Activated CD8-positive, alpha-beta memory T cell treated with anti-CD3 and anti-CD28 coated beads, Interleukin-2, amount 50 U/mL, for 1 hour (primary cell): Measurements from ENCODE around the gene SLC46A3.
"Not testable (repeated sequence)": the region's sequence is repeated elsewhere in the genome, so short reads cannot be mapped to it uniquely, and the experiment has no call there.

Experiments used
- DNase-seq: peaks from one replicate; pipeline ENCODE4 v3.0.0-alpha.2; 2020; ENCODE audit errors: extremely low read depth

Gene SLC46A3

GRCh38 chr13:28730762-28731161, 12.0 kb upstream of the SLC46A3 start:
- DNase-seq, result no peak

- no peak for DNase-seq
These were observed 10.8 kb upstream of the SLC46A3 start for GRCh38 chr13:28729541-28729940.

- DNase-seq, result no peak
These were observed 9.9 kb upstream of the SLC46A3 start for GRCh38 chr13:28728642-28729041.

- DNase-seq, result no peak
These were observed 6.4 kb upstream of the SLC46A3 start for GRCh38 chr13:28725046-28725610.

GRCh38 chr13:28723806-28724205, 5.0 kb upstream of the SLC46A3 start:
- no peak for DNase-seq

GRCh38 chr13:28719227-28720055, 671 bp upstream of the SLC46A3 start:
- no peak for DNase-seq

GRCh38 chr13:28718196-28718542, 601 bp downstream of the SLC46A3 start:
- DNase-seq, result no peak

- DNase-seq, result no peak
These were observed 1.6 kb downstream of the SLC46A3 start for GRCh38 chr13:28717170-28717569.

- DNase-seq, result no peak
These were observed 2.3 kb downstream of the SLC46A3 start for GRCh38 chr13:28716511-28716910.

- no peak for DNase-seq
These were observed 4.1 kb downstream of the SLC46A3 start for GRCh38 chr13:28714651-28715050.

- DNase-seq, result no peak
These were observed 8.6 kb downstream of the SLC46A3 start for GRCh38 chr13:28710161-28710560.

GRCh38 chr13:28707629-28708427, 10.9 kb downstream of the SLC46A3 start:
- no peak for DNase-seq

- DNase-seq, result no peak
These were observed 13.2 kb downstream of the SLC46A3 start for GRCh38 chr13:28705461-28706083.

GRCh38 chr13:28704919-28705318, 13.9 kb downstream of the SLC46A3 start:
- DNase-seq, result no peak

- DNase-seq, result no peak
These were observed 14.5 kb downstream of the SLC46A3 start for GRCh38 chr13:28704282-28704681.

GRCh38 chr13:28699246-28699645, 19.5 kb downstream of the SLC46A3 start:
- DNase-seq, result no peak

- no peak for DNase-seq
These were observed 21.3 kb downstream of the SLC46A3 start for GRCh38 chr13:28697441-28697840.

GRCh38 chr13:28693605-28694491, 24.9 kb downstream of the SLC46A3 start:
- DNase-seq, result not testable (repeated sequence)

GRCh38 chr13:28685892-28686291, 32.9 kb downstream of the SLC46A3 start:
- DNase-seq, result no peak

GRCh38 chr13:28685114-28685513, 33.7 kb downstream of the SLC46A3 start:
- no peak for DNase-seq

GRCh38 chr13:28684257-28684656, 34.5 kb downstream of the SLC46A3 start:
- DNase-seq, result no peak
